ENCODE results near the gene IL15RA. TPM values are rescaled to one million over a fixed set of nuclear protein-coding genes. Genes with fewer than 3 reads are reported as not detected.

IL15RA gene, protein sequence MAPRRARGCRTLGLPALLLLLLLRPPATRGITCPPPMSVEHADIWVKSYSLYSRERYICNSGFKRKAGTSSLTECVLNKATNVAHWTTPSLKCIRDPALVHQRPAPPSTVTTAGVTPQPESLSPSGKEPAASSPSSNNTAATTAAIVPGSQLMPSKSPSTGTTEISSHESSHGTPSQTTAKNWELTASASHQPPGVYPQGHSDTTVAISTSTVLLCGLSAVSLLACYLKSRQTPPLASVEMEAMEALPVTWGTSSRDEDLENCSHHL
- total RNA-seq (ENCODE audit: low replicate concordance), result not detected in 2 replicates

GRCh38 chr10:5977471-5978229, at the start of gene IL15RA:
Gene IL15RA (minus strand): TSS chr10:5977543. CDS start chr10:5977492, 51 bp downstream.
- Mint-ChIP-seq H3K27me3 (ENCODE audit: insufficient read depth, low read depth) (peaks cover 37% of the 10 kb centered on the region), H3K27ac (no peak within 1 kb of the TSS)
- peak within 1 kb of the TSS; percentile 97 for H2AFZ ChIP-seq (replicated peaks)

DNA sequence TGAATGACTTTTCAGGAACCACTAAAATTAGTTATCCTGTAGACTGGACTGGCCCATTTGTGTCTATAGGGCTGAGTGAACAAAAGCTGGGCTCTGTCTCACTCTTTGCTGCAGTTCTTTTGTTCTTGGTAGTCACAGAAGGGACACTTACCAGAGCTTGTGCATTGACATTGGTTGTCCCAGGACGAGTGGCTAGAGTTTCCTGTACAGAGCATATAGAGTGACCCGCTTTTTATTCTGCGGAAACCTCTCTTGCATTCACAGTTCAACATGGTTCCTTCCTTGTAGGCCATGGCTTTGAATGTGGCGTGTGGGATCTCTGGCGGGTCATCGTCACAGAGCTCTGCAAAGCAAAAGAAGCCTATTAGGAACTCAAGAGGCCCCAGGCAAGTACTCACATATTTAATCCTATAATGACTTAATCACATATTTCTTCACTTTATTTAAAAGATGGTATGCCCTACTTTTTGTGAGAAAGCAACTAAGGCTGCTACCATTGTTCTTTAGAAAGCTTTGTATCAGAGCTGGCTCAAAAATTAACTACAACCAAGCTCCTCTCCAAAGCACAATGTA, 48.4 kb upstream of the IL15RA start:
- no peak overlapping the region for H3K27ac ChIP-seq
- no peaks in the 10 kb centered on the region for H4K20me1 ChIP-seq (ENCODE audit: low read depth)
- H3K36me3 Mint-ChIP-seq, result no peaks in the 10 kb centered on the region
- TF ChIP-seq EZH2phosphoT487 (IDR thresholded peaks at IDR 0.05) (no peak), EZH2 (IDR thresholded peaks at IDR 0.05) (no peak)
- TF ChIP-seq, protein P1, sequence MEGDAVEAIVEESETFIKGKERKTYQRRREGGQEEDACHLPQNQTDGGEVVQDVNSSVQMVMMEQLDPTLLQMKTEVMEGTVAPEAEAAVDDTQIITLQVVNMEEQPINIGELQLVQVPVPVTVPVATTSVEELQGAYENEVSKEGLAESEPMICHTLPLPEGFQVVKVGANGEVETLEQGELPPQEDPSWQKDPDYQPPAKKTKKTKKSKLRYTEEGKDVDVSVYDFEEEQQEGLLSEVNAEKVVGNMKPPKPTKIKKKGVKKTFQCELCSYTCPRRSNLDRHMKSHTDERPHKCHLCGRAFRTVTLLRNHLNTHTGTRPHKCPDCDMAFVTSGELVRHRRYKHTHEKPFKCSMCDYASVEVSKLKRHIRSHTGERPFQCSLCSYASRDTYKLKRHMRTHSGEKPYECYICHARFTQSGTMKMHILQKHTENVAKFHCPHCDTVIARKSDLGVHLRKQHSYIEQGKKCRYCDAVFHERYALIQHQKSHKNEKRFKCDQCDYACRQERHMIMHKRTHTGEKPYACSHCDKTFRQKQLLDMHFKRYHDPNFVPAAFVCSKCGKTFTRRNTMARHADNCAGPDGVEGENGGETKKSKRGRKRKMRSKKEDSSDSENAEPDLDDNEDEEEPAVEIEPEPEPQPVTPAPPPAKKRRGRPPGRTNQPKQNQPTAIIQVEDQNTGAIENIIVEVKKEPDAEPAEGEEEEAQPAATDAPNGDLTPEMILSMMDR (IDR thresholded peaks at IDR 0.05), result no peak
- H3K4me3 ChIP-seq, result no peak overlapping the region
- H3K4me1 ChIP-seq, result no peaks in the 10 kb centered on the region
- no peaks in the 10 kb centered on the region for H3K27me3 ChIP-seq
- DNase-seq (ENCODE audit: low spot score), result no peak
- no peaks in the 10 kb centered on the region for H3F3A ChIP-seq (ENCODE audit: low read depth)
- H3K9ac ChIP-seq, result no peak overlapping the region
- H3K36me3 ChIP-seq, result no peaks in the 10 kb centered on the region
- H3K4me2 ChIP-seq, result no peak overlapping the region
- H3K9me3 Mint-ChIP-seq, result peaks cover 5% of the 10 kb centered on the region
- no peaks in the 10 kb centered on the region for H3K79me2 ChIP-seq (ENCODE audit: low read depth)
- no peaks in the 10 kb centered on the region for H3K4me1 Mint-ChIP-seq
- H3K27ac Mint-ChIP-seq, result no peak overlapping the region
- peaks cover 9% of the 10 kb centered on the region for H3K9me3 ChIP-seq (ENCODE audit: low read depth)
- H2AFZ ChIP-seq (replicated peaks), result no peak overlapping the region
- H3K4me3 Mint-ChIP-seq, result no peak overlapping the region
- H3K27me3 Mint-ChIP-seq (ENCODE audit: insufficient read depth, low read depth), result peaks cover 6% of the 10 kb centered on the region

More at GRCh38 chr10:5977471-5978229, at the start of gene IL15RA:
- H3K9me3 ChIP-seq (ENCODE audit: low read depth), result no peaks in the 10 kb centered on the region
- H3K4me1 ChIP-seq, result peaks cover 3% of the 10 kb centered on the region
- TF ChIP-seq, protein P1 (IDR thresholded peaks at IDR 0.05), result peak; percentile 13
- TF ChIP-seq EZH2phosphoT487 (IDR thresholded peaks at IDR 0.05) (peak; percentile 85), EZH2 (IDR thresholded peaks at IDR 0.05) (peak; percentile 89)
- H3K79me2 ChIP-seq (ENCODE audit: low read depth), result no peaks in the 10 kb centered on the region
- peak within 1 kb of the TSS; percentile 62 for H3K4me3 ChIP-seq
- no peak within 1 kb of the TSS for H3K27ac ChIP-seq
- H3K4me1 Mint-ChIP-seq, result peaks cover 13% of the 10 kb centered on the region
- peak within 1 kb of the TSS; percentile 99 for H3K4me2 ChIP-seq
- no peak within 1 kb of the TSS for H3K9ac ChIP-seq
- peaks cover 89% of the 10 kb centered on the region for H3K27me3 ChIP-seq
- H3K36me3 ChIP-seq, result no peaks in the 10 kb centered on the region
- H3F3A ChIP-seq (ENCODE audit: low read depth), result peaks cover 8% of the 10 kb centered on the region
- peaks cover 16% of the 10 kb centered on the region for H4K20me1 ChIP-seq (ENCODE audit: low read depth)
- peak within 1 kb of the TSS; percentile 91 for H3K4me3 Mint-ChIP-seq
- H3K36me3 Mint-ChIP-seq, result peaks cover 2% of the 10 kb centered on the region
- H3K9me3 Mint-ChIP-seq, result peaks cover 4% of the 10 kb centered on the region
- DNase-seq (ENCODE audit: low spot score), result peak; percentile 62

DNA sequence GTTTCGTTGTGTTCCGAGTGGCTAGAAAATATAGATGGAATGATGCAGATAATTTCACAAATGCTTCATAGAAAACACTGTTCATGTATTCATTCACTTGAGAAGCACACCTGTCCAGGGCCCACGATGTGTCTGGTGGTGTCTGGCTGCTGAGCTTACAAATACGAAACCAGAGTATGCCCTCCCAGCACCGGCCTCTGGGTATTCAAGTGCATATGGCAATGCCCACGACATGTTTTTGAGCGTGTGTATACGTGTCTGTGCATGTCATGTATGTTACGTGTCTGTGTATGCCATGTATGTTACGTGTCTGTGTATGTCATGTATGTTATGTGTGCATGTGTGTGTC, 47.0 kb upstream of the IL15RA start:
- H3K9me3 ChIP-seq (ENCODE audit: low read depth), result no peaks in the 10 kb centered on the region
- no peaks in the 10 kb centered on the region for H3K27me3 ChIP-seq
- no peak for DNase-seq (ENCODE audit: low spot score)
- Mint-ChIP-seq H3K9me3 (no peaks in the 10 kb centered on the region), H3K4me3 (no peak overlapping the region), H3K4me1 (no peaks in the 10 kb centered on the region), H3K27ac (no peak overlapping the region), H3K27me3 (ENCODE audit: insufficient read depth, low read depth) (peaks cover 6% of the 10 kb centered on the region), H3K36me3 (no peaks in the 10 kb centered on the region)
- TF ChIP-seq EZH2phosphoT487 (IDR thresholded peaks at IDR 0.05) (no peak), EZH2 (IDR thresholded peaks at IDR 0.05) (no peak)
- TF ChIP-seq, protein P1 (IDR thresholded peaks at IDR 0.05), result no peak
- no peaks in the 10 kb centered on the region for H3K4me1 ChIP-seq
- no peaks in the 10 kb centered on the region for H3K36me3 ChIP-seq
- no peak overlapping the region for H3K27ac ChIP-seq
- H3K4me3 ChIP-seq, result no peak overlapping the region
- H3K9ac ChIP-seq, result no peak overlapping the region
- no peaks in the 10 kb centered on the region for H3K79me2 ChIP-seq (ENCODE audit: low read depth)
- no peak overlapping the region for H2AFZ ChIP-seq (replicated peaks)
- H4K20me1 ChIP-seq (ENCODE audit: low read depth), result no peaks in the 10 kb centered on the region
- H3F3A ChIP-seq (ENCODE audit: low read depth), result no peaks in the 10 kb centered on the region
- no peak overlapping the region for H3K4me2 ChIP-seq

Measured in neural progenitor cell (in vitro differentiated cells).